Measurements from ENCODE around the gene ZNF668. TPM values are rescaled to one million over a fixed set of nuclear protein-coding genes. Genes with fewer than 3 reads are reported as not detected.

ZNF668 gene
- total RNA-seq, 1 donor: 12.3 TPM

- DNase-seq (ENCODE audit: low read depth): no peak
These were observed 3.8 kb upstream of the ZNF668 start for GRCh38 chr16:31077592-31078396.

DNA sequence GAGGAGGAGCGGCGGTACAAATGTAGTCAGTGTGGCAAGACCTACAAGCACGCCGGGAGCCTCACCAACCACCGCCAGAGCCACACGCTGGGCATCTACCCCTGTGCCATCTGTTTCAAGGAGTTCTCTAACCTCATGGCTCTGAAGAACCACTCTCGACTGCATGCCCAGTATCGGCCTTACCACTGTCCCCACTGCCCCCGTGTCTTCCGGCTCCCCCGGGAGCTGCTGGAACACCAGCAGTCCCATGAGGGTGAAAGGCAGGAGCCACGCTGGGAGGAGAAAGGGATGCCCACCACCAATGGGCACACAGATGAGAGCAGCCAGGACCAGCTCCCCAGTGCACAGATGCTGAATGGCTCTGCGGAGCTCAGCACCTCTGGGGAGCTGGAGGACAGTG lies 3.0 kb upstream of the ZNF668 start:
- TF ChIP-seq, protein P1, sequence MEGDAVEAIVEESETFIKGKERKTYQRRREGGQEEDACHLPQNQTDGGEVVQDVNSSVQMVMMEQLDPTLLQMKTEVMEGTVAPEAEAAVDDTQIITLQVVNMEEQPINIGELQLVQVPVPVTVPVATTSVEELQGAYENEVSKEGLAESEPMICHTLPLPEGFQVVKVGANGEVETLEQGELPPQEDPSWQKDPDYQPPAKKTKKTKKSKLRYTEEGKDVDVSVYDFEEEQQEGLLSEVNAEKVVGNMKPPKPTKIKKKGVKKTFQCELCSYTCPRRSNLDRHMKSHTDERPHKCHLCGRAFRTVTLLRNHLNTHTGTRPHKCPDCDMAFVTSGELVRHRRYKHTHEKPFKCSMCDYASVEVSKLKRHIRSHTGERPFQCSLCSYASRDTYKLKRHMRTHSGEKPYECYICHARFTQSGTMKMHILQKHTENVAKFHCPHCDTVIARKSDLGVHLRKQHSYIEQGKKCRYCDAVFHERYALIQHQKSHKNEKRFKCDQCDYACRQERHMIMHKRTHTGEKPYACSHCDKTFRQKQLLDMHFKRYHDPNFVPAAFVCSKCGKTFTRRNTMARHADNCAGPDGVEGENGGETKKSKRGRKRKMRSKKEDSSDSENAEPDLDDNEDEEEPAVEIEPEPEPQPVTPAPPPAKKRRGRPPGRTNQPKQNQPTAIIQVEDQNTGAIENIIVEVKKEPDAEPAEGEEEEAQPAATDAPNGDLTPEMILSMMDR (IDR thresholded peaks at IDR 0.05; ENCODE audit: insufficient read depth, low read length): no peak

More at GRCh38 chr16:31077592-31078396, 3.8 kb upstream of the ZNF668 start:
- TF ChIP-seq, protein P1 (IDR thresholded peaks at IDR 0.05; ENCODE audit: insufficient read depth, low read length): no peak
- H3K4me3 ChIP-seq (ENCODE audit: low read depth, low read length): no peak overlapping the region

GRCh38 chr16:31076319-31076718 lies 2.3 kb upstream of the ZNF668 start:
- no peak overlapping the region for H3K4me3 ChIP-seq (ENCODE audit: low read depth, low read length)
- DNase-seq (ENCODE audit: low read depth): no peak
- TF ChIP-seq, protein P1 (IDR thresholded peaks at IDR 0.05; ENCODE audit: insufficient read depth, low read length): no peak

More for the DNA sequence above, 3.0 kb upstream of the ZNF668 start:
- DNase-seq (ENCODE audit: low read depth): no peak
- H3K4me3 ChIP-seq (ENCODE audit: low read depth, low read length): no peak overlapping the region

DNA sequence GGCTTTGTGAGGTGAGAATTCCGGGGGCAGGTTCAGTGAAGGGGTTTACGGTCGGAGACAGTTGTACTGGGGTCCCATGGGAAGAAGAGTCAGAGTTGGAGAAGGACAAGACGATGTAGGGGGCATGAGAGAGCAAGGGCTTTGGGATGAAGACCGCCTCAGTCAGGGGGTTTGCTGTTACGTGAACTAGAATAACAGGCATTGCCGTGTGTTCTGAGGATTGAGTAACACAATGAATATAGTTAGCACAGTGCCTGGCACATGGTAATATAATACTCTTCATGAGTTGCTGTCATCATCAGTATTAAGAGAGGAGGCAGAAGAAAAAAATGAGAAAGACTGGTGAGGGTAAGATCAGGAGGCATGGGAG lies 759 bp upstream of the ZNF668 start:
- peak overlapping the region; percentile 82 for H3K4me3 ChIP-seq (ENCODE audit: low read depth, low read length)
- DNase-seq (ENCODE audit: low read depth): no peak
- TF ChIP-seq, protein P1 (IDR thresholded peaks at IDR 0.05; ENCODE audit: insufficient read depth, low read length): peak; percentile 4

DNA sequence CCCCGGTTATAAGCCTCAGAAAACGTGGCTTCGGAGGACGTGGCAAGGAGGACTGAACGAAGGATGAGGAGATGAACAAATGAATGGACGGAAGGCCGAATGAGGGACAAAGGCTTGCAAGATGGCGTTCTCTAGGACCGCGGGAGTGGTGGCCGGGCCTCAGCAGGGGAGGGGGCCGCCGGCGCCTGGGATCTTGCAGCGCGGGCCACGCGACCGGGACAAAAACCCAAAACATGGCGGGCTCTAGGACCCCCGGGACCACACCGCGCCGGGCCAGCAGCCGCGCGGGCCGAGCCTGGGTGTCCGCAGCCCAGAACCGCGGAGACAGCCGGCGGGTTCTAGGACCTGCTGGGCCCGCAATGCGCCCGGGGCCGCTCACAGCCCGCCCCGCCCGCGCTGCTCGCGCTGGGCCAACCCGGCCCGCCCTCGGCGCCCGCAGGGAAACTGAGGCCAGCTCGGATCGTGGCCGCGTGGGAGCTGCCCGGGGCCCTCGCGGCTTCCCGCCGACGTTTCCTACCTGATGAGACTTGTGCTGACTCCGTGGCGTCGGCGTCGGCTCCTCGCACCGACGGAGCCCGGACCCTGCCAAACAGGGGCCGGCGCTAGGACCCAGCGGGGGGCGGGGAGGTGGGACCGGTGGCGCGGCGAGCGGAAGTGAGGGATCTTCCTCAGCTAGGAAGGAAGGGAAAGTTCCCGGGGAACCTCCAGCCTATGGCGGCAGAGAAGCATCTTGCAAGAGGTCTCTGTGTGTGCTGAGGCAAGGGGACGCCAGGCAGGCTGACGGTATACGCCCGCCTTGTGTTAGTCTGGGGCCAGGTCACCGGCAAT lies 684 bp downstream of the ZNF668 start:
- peak; percentile 88 for DNase-seq (ENCODE audit: low read depth)
- TF ChIP-seq, protein P1 (IDR thresholded peaks at IDR 0.05; ENCODE audit: insufficient read depth, low read length): no peak
- H3K4me3 ChIP-seq (ENCODE audit: low read depth, low read length): peak overlapping the region; percentile 82

- H3K4me3 ChIP-seq (ENCODE audit: low read depth, low read length): peak overlapping the region; percentile 82
- DNase-seq (ENCODE audit: low read depth): peak; percentile 42
- TF ChIP-seq, protein P1 (IDR thresholded peaks at IDR 0.05; ENCODE audit: insufficient read depth, low read length): no peak
These were observed 1.4 kb downstream of the ZNF668 start for GRCh38 chr16:31072540-31073141.

Measured in fibroblast of the aortic adventitia (primary cell).